Kidney epithelial cell (primary cell): Measurements from ENCODE around the gene IL3RA. TPM values are rescaled to one million over a fixed set of nuclear protein-coding genes. Genes with fewer than 3 reads are reported as not detected.
A peak's percentile ranks its signal among the peaks of the same experiment; 100 is the strongest.

Experiments used
- DNase-seq: peaks from one replicate; pipeline ENCODE4 v3.0.0-alpha.2; 2010; ENCODE audit warnings: low read depth
- H3K27me3 ChIP-seq: 2 replicates; pipeline ENCODE4 v1.6.0; 2011; ENCODE audit warnings: low read length; ENCODE audit not compliant: control insufficient read depth, insufficient read depth
- H3K36me3 ChIP-seq: 2 replicates; pipeline ENCODE4 v1.5.1; 2011; ENCODE audit warnings: low read length; ENCODE audit not compliant: control insufficient read depth, insufficient read depth
- H3K4me3 ChIP-seq: 2 replicates; pipeline ENCODE4 v1.5.1; 2011; ENCODE audit warnings: low read depth, mild to moderate bottlenecking, control low read depth, low read length
- total RNA-seq: library from RNA; depleted of rRNA; stranded (reverse); fragments of >200 nt; gene quantifications from 2 replicates; pipeline ENCODE4 v1.2.3, GENCODE V29; 2015
- TF ChIP-seq, protein P1 (sequence below): IDR thresholded peaks from 2 replicates; pipeline ENCODE4 v1.5.1; 2011; ENCODE audit warnings: mild to moderate bottlenecking, moderate library complexity, low read length, control low read depth, inconsistent platforms; ENCODE audit not compliant: insufficient read depth, poor library complexity, severe bottlenecking

Gene IL3RA
- total RNA-seq, 1 donor from 2014 or later = 9.7 TPM

DNA sequence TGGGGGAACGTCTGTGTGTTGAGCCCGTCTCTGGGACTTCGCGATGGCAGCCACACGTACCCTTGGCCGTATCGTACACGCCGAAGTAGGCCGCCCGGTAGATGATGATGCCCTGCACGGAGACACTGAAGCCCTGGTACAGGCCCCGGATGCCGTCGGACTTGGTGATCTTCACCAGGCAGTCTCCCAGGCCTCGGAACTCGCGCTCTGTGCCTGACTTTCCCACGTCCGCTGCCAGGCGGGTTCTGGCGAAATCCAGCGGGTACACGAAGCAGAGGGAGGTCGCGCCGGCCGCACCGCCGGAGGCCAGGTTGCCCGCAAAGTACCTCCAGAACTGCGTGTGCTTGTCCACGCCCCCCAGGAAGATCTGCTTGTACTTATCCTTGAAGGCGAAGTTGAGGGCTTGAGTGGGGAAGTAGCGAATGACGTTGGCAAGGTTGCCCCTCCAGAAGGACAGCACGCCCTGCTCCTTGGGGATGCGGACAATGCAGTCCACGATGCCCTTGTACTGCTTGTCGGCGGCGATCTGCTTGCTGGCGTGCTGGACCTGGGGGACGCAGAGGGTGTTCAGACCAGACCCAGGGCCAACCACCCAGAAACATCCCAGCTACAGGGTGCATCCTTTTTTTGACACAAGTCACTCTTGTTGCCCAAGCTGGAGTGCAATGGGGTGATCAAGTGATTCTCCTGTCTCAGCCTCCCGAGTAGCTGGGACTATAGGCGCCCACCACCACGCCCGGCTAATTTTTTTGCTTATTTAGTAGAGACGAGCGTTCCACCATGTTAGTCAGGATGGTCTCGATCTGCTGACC lies 52.8 kb downstream of the IL3RA start:
- peaks cover 12% of the 10 kb centered on the region for H3K36me3 ChIP-seq
- TF ChIP-seq, protein P1, sequence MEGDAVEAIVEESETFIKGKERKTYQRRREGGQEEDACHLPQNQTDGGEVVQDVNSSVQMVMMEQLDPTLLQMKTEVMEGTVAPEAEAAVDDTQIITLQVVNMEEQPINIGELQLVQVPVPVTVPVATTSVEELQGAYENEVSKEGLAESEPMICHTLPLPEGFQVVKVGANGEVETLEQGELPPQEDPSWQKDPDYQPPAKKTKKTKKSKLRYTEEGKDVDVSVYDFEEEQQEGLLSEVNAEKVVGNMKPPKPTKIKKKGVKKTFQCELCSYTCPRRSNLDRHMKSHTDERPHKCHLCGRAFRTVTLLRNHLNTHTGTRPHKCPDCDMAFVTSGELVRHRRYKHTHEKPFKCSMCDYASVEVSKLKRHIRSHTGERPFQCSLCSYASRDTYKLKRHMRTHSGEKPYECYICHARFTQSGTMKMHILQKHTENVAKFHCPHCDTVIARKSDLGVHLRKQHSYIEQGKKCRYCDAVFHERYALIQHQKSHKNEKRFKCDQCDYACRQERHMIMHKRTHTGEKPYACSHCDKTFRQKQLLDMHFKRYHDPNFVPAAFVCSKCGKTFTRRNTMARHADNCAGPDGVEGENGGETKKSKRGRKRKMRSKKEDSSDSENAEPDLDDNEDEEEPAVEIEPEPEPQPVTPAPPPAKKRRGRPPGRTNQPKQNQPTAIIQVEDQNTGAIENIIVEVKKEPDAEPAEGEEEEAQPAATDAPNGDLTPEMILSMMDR = no peak
- H3K4me3 ChIP-seq = no peak overlapping the region
- H3K27me3 ChIP-seq = no peaks in the 10 kb centered on the region
- DNase-seq = no peak

DNA sequence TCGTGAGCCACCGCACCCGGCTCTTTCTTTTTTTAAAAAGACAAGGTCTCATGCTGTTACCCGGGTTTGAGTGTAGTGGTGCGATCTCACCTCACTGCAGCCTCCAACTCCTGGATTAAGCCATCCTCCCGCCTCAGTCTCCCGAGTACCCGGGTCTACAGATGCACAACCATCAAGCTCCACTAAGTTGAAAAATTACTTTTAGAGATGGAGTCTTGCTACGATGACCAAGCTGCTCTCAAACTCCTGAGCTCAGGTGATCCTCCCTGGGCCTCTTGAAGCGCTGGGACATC lies 53.4 kb downstream of the IL3RA start:
- Histone ChIP-seq H3K36me3 (peaks cover 12% of the 10 kb centered on the region), H3K27me3 (no peaks in the 10 kb centered on the region), H3K4me3 (no peak overlapping the region)
- DNase-seq = no peak
- TF ChIP-seq, protein P1 = no peak

DNA sequence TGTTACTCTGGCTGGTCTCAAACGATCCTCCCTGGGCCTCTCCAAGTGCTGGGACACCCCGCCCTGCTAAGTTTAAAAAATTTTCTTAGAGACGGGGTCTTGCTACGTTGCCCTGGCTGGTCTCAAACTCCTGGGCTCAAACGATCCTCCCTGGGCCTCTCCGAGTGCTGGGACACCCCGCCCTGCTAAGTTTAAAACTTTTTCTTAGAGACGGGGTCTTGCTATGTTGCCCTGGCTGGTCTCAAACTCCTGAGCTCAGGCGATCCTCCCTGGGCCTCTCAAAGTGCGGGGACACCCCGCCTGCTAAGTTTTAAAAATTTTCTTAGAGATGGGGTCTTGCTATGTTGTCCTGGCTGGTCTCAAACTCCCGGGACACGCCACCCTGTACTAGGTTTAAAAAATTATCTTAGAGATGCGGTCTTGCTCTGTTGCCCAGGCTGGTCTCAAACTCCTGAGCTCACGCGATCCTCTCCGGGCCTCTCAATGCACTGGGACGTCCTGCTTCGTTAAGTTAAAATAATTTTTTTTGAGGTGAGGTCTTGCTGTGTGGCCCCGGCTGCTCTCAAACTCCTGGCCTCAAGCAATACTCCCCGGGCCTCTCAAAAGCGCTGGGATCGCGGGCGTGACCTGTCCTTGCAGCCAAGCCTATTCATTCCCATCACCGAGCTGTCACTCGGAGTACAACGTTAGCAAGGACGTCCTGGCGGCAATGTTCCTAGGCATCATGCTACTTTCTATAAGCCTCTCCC lies 54.2 kb downstream of the IL3RA start:
- TF ChIP-seq, protein P1 = no peak
- DNase-seq = no peak
- peak overlapping the region; percentile 96 for H3K4me3 ChIP-seq
- H3K27me3 ChIP-seq = no peaks in the 10 kb centered on the region
- H3K36me3 ChIP-seq = peaks cover 9% of the 10 kb centered on the region

DNA sequence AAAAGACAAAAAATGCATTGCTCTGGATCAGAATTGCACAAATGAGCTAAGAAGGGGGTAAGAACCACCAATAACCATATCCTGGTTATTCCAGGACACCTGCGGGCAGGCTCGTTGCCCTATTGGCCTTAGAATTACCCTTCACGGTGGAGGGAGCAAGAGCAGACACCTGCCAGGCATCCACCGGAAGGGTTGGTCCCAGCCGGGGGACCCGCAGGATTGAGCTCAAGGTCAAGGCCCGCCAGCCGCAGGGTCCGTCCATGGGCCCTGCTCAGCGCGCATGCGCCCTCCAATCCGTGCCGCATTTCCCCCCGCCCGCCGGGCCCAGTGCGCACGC lies 54.8 kb downstream of the IL3RA start:
- H3K27me3 ChIP-seq = no peaks in the 10 kb centered on the region
- H3K36me3 ChIP-seq = peaks cover 9% of the 10 kb centered on the region
- TF ChIP-seq, protein P1 = no peak
- no peak for DNase-seq
- H3K4me3 ChIP-seq = peak overlapping the region; percentile 96

DNA sequence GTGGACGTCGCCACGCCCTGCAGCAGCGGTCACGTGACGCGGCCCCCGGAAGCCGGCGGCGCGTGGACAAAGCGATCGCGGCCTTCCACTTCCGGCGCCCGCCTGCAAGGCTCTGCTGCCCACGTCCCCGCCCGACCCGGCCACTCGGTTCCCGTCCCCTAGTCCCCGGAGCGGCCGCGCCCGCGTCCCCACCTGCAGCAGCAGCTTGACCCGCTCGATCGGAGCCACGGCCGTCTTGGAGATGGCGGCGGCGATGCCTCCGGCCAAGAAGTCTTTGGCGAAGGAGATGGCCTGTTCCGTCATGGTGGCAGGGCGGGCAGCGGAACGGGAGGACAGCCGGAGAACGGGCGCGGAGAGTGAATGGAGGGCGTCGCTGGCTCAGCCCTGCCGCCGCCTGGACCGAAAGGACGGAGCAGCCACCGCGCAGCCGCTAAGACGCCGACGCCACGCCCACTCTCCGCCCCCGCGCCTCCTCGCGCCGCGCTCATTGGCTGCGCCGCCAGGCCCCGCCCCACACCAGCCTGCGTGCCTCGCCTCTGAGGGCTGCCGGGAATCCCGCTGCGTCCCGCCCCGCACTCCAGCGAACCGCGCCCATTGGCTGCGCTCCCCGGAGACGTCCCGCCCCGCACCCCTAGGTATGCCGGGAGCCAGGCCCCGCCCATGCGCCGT lies 55.3 kb downstream of the IL3RA start, which contains the start of gene SLC25A6:
SLC25A6 (minus strand) TSS at position 407 of the 669 bp plus-strand sequence; CDS start at position 303, 104 bp downstream.
- DNase-seq = peak; percentile 80
- H3K36me3 ChIP-seq = peaks cover 11% of the 10 kb centered on the region
- H3K4me3 ChIP-seq = peak within 1 kb of the TSS; percentile 96
- TF ChIP-seq, protein P1 = no peak
- H3K27me3 ChIP-seq = no peaks in the 10 kb centered on the region
